Lung (tissue), 12 donors: Measurements from ENCODE around the gene TIRAP. TPM values are rescaled to one million over a fixed set of nuclear protein-coding genes. Genes with fewer than 3 reads are reported as not detected.

Experiments
- ATAC-seq: fragments of 200-7000 bp; cut with Tn5 transposase; one replicate; pipeline ENCODE4 v1.9.1; 2020; ENCODE audit warnings: moderate number of reproducible peaks; ENCODE audit not compliant: insufficient read depth, low FRiP score
- DNase-seq, 3 donors: peaks; one replicate each; pipeline ENCODE4 v3.0.0-alpha.2; 2013 to 2017
- H3K27ac ChIP-seq, 2 donors: one replicate each; pipeline ENCODE4 v1.5.1; 2013; ENCODE audit warnings: mild to moderate bottlenecking in 2 of 2, moderate library complexity in 2 of 2, control low read depth in 1 of 2, inconsistent platforms in 1 of 2, low read depth in 1 of 2, low read length in 1 of 2
- H3K27me3 ChIP-seq, 3 donors: one replicate each; pipeline ENCODE4 v1.5.1; 2013; ENCODE audit warnings: low read length in 2 of 3; ENCODE audit not compliant: control insufficient read depth in 3 of 3, insufficient read depth in 3 of 3
- H3K36me3 ChIP-seq, 4 donors: one replicate each; pipeline ENCODE4 v1.5.1; 2013; ENCODE audit warnings: low read length in 4 of 4, mild to moderate bottlenecking in 1 of 4, moderate library complexity in 1 of 4; ENCODE audit not compliant: control insufficient read depth in 4 of 4, insufficient read depth in 4 of 4
- H3K4me1 ChIP-seq, 5 donors: one replicate each; pipeline ENCODE4 v1.5.1; 2013; ENCODE audit warnings: low read length in 5 of 5, mild to moderate bottlenecking in 2 of 5, moderate library complexity in 1 of 5; ENCODE audit not compliant: control insufficient read depth in 5 of 5, insufficient read depth in 5 of 5
- H3K4me3 ChIP-seq: one replicate; pipeline ENCODE4 v1.5.1; 2013; ENCODE audit warnings: mild to moderate bottlenecking, control low read depth, moderate library complexity
- H3K9ac ChIP-seq, 2 donors: one replicate each; pipeline ENCODE4 v1.5.1; 2013; ENCODE audit warnings: low read length in 2 of 2, control low read depth in 1 of 2; ENCODE audit not compliant: insufficient read depth in 1 of 2
- H3K9me3 ChIP-seq, 4 donors: one replicate each; pipeline ENCODE4 v1.5.1; 2013; ENCODE audit warnings: low read length in 3 of 4, mild to moderate bottlenecking in 1 of 4, moderate library complexity in 1 of 4; ENCODE audit not compliant: control insufficient read depth in 4 of 4, insufficient read depth in 3 of 4
- CTCF ChIP-seq: IDR thresholded peaks from 2 replicates; pipeline ENCODE4 v1.5.1; 2012; ENCODE audit warnings: mild to moderate bottlenecking; ENCODE audit errors: control extremely low read depth, extremely low read depth
- WGBS, 2 donors: extraction: QIAGEN DNeasy Blood & Tissue Kit; methylation state at CpG; one replicate each; pipeline ENCODE4 v1.1.7; 2013; 5-methylcytosine and 5-hydroxymethylcytosine counted together
- polyA plus RNA-seq, 2 donors: library from polyadenylated mRNA; stranded (reverse); fragments of 200-250 nt; gene quantifications; one replicate each; pipeline ENCODE4 v1.2.1, GENCODE V29; 2013
- total RNA-seq, 2 donors: library from RNA; depleted of rRNA in 1 of 2; stranded (reverse); fragments of >200 nt in 1 of 2; gene quantifications; one replicate each; pipeline ENCODE4 v1.2.1, GENCODE V29; 2014 to 2021
- donor health status: control.
- donor health status: control.
- donor health status: Bipolar disorder and iron deficiency.
- donor health status: healthy.
- donor health status: DM: yes; HTN: yes; CAD: no.

Gene TIRAP
- total and polyA plus RNA-seq, 4 donors = 5.5 to 12.5 (median 9.7) TPM

DNA sequence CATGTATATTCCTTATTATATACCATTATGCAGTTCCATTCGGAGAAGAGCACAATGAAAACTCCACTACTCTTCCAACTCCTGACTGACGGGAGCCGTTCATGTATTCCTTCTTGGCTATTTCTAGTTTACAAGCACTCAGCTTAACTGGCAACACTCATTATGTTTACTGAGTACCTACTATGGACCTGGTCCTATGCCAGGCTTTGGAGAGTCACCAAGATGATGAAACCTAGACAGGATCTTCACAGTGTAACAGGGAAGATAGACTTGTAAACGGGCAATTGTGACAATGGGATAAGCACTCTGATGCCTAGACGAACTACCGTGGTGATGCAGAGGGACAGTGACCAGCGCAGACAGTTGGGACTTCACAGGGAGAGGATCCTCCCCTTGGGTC, 50.2 kb downstream of the TIRAP start:
- ATAC-seq = no peak
- 88% methylated on average over 7 of the region's 7 CpGs for WGBS, 2 donors
- H3K4me1 ChIP-seq = peaks cover 0 to 15% (median 7%) of the 10 kb centered on the region in 5 donors

DNA sequence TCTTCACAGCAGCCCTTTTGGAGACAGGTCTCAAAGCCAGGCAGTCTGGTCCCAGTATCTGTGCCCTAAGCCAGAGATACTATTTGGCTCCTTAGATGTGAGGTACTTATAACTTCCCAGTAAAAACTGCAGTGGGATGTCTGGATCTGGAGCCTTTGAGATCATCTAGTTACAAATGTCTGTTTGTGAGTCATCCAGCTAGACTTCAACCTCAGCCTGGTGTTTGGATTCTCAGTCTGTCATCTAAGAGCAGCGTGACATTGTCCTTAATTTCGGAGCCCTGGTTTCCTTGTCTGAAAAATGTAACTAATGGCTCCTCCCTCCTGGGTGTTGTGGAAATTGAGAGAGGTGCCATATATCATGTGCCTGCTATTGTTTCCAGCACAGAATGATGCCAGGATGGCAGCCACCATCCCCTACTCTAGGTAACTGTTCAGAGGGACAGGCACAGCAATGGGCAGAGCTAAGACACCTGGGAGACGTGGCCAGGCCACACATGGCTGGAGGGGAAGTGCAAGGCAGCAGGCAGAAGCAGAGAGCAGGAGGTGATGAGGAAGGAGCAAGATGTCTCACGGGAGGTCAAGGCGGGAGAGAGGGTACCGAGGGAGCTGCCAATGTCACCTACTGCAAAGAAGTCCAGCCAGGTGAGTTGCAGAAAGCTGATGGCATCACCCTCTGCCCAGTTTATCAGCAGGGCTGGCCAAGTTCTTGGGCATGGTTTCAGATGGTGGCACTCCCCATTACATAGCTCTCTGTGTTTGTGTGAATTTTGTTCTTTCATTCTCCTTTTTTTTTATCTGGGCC, 52.0 kb downstream of the TIRAP start:
- Histone ChIP-seq H3K4me3 (no peak overlapping the region), H3K4me1 (peaks cover 0 to 22% (median 7%) of the 10 kb centered on the region in 5 donors), H3K27ac (no peak overlapping the region), H3K27me3 (no peaks in the 10 kb centered on the region), H3K36me3 (peaks cover 0 to 13% (median 9%) of the 10 kb centered on the region in 4 donors), H3K9ac (no peak overlapping the region), H3K9me3 (no peaks in the 10 kb centered on the region)
- WGBS, 2 donors = 83 to 84% methylated on average over 6 of the region's 6 CpGs
- no peak for ATAC-seq
- no peak for TF ChIP-seq CTCF
- no peak for DNase-seq

More for the DNA sequence above, 50.2 kb downstream of the TIRAP start:
- Histone ChIP-seq H3K27ac (no peak overlapping the region), H3K27me3 (no peaks in the 10 kb centered on the region), H3K9ac (no peak overlapping the region), H3K4me3 (no peak overlapping the region), H3K36me3 (peaks cover 0 to 13% (median 7%) of the 10 kb centered on the region in 4 donors), H3K9me3 (no peaks in the 10 kb centered on the region)
- no peak for DNase-seq
- TF ChIP-seq CTCF = no peak

DNA sequence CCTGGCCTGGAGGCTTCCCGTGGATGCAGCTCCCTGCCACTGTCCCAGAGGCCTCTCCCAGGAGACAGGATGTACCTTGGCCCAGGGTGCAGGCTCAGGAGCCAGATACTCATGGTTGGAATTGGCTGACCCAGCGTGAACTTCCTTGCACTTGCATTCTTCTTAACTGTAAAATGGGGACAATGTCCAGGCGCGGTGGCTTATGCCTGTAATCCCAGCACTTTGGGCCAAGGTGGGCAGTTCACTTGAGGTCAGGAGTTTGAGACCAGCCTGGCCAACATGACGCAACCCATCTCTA, 52.5 kb downstream of the TIRAP start:
- Histone ChIP-seq H3K9me3 (no peaks in the 10 kb centered on the region), H3K27ac (no peak overlapping the region)
- 87 to 91% methylated on average over 5 of the region's 5 CpGs for WGBS, 2 donors

More for the DNA sequence above, 52.5 kb downstream of the TIRAP start:
- Histone ChIP-seq H3K27me3 (no peaks in the 10 kb centered on the region), H3K4me1 (peaks cover 0 to 24% (median 7%) of the 10 kb centered on the region in 5 donors), H3K36me3 (peaks cover 0 to 13% (median 9%) of the 10 kb centered on the region in 4 donors), H3K4me3 (no peak overlapping the region), H3K9ac (no peak overlapping the region)
- no peak for DNase-seq
- ATAC-seq = no peak
- no peak for TF ChIP-seq CTCF
